Activated effector memory CD4-positive, alpha-beta T cell treated with anti-CD3 and anti-CD28 coated beads, Interleukin-2, amount 50 U/mL, for 16 hours (primary cell): ENCODE measurements around the gene HOXC13.
A peak's percentile ranks its signal among the peaks of the same experiment; 100 is the strongest.

ENCODE experiments used
- DNase-seq: peaks from one replicate; pipeline ENCODE4 v3.0.0-alpha.2; 2020

The HOXC13 gene

DNA sequence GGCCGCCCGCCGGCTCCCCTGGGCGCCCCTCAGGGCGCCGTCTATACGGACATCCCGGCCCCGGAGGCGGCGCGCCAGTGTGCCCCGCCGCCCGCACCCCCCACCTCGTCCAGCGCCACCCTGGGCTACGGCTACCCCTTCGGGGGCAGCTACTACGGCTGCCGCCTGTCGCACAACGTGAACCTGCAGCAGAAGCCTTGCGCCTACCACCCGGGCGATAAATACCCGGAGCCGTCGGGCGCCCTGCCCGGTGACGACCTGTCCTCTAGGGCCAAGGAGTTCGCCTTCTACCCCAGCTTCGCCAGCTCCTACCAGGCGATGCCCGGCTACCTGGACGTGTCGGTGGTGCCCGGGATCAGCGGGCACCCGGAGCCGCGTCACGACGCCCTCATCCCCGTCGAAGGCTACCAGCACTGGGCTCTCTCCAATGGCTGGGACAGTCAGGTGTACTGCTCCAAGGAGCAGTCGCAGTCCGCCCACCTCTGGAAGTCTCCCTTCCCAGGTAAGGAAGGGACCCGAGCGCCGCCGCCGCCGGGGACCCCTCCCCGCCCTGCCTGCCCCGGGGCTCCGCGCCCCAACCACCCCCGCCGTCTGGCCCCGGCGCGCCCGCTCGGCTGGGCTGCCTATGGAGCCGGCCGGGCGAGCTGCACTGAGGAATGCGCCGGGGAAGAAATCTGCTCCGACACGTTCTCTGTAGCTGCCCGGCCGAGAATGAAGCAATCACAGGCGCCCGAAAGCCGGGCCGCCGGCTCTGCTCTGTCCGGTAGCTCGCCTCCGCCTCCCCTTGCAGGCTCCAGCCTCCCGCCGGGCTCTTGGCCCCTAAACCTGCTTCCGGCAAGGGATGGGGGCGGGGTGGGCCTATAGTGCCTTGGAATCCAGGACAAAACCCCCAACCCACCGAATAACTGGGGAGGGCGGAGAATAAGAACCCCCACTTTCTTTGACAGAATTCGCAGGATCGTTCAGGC is 794 bp downstream of the HOXC13 start:
- DNase-seq, result no peak

GRCh38 chr12:53940443-53941014 is 1.9 kb downstream of the HOXC13 start:
- no peak for DNase-seq

GRCh38 chr12:53941187-53941586 is 2.6 kb downstream of the HOXC13 start:
- no peak for DNase-seq

DNA sequence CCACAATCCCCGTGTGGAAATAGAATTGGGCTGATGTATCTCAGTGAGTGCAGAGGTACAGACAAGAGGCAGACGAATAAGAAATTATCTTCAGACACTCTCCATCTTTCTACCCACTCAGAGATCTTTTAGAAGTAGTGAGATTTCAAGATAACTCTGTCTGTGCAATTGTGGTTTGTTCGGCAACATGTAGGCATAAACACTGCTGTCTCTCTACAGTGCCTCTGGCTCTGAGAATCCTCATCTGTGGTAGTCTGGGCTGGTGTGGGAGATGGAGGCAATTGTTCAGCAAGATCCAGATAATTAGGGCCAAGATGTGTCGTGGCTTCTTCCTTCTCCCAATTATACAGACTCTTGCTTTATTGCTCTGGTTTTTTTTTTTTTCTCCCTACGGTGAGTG is 3.1 kb downstream of the HOXC13 start:
- DNase-seq, result no peak

DNA sequence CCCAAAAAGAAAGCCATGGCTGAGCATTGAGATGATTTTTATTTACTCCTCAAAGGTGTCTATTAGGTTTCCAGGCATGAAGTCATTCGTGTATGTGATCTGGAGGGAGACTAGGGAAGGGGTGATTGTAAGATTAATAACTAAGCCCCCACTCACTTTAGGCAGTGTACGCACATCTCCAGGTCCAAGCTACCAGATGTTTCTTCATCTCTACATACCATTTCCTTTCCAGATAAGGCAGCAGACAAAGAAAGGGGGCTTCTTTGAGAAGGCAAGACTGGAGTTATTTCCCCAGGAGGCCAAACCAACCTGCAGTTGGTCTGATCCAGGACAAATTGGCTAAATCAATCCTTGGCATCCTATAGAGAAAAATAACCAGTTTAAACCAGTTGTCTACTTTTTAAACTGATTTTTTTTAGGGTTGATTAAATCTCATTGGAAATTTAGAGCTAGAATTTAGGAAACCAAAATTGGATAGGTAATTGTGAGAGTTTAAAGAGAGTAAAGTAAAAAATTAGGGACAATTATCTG is 3.9 kb downstream of the HOXC13 start:
- no peak for DNase-seq

DNA sequence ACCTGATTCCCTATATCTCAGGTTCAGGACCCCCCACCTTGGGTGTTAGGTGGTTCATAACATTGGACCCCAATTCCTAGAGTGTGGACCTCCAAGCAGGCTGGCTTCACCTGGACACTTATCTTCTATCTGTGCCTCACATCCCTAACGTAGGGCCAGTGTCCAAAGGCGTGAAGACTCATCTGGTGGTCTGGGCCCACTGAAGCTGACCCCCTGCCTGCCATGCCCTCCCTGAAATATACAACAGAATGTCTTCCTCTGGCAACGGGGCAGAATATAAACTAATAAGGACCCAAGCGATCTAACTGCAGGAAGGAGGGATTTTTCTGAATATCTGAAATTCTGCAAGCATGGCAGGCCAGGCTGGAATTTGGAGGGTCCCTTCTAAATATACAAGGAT is 5.6 kb downstream of the HOXC13 start:
- DNase-seq, result no peak

- DNase-seq, result no peak
Observed at GRCh38 chr12:53944907-53945847, 6.5 kb downstream of the HOXC13 start.

GRCh38 chr12:53947743-53948142 is 9.1 kb downstream of the HOXC13 start:
- DNase-seq, result no peak

GRCh38 chr12:53948650-53949593 is 10.3 kb downstream of the HOXC13 start:
- DNase-seq, result no peak

- no peak for DNase-seq
Observed at GRCh38 chr12:53949631-53950436, 11.2 kb downstream of the HOXC13 start.

- DNase-seq, result no peak
Observed at GRCh38 chr12:53950437-53950773, 11.8 kb downstream of the HOXC13 start.

DNA sequence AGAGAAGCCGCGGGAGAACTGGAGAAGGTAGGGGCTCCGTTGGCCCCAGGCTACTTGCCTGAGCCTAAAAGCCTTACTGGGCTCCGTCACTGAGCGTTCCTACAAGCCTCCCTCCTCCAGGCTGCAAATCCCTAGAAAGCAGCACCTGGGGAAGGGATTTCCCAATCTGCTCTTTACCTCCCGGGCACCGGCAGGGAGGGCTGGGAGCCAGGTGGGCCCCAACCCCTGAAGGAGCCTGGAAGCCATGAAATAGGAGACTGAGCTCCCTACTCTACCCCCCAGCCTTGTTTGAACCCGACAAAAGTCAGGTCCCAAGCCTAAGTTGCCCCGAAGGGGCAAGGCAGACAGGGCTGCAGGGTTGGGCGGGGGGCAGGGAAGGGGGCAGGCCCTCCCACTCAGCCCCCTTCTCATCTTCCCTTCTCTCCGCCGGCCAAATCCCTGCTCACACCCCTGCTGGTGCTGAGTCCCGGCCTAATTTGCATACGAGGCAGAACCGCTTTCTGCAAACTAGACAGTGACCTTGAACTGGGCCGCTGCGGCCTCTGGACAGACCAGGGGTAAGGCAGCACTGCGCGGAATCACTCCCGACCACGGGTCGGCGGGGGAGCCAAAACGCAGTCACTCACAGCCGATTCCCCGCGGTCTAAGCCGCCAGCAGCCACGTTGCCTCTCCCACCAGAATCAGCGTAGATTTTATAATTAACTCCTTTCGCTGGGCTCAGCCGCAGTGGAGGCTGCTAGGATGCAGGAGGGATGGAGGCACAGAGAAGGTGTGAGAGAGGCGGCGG is 12.4 kb downstream of the HOXC13 start:
- no peak for DNase-seq

DNA sequence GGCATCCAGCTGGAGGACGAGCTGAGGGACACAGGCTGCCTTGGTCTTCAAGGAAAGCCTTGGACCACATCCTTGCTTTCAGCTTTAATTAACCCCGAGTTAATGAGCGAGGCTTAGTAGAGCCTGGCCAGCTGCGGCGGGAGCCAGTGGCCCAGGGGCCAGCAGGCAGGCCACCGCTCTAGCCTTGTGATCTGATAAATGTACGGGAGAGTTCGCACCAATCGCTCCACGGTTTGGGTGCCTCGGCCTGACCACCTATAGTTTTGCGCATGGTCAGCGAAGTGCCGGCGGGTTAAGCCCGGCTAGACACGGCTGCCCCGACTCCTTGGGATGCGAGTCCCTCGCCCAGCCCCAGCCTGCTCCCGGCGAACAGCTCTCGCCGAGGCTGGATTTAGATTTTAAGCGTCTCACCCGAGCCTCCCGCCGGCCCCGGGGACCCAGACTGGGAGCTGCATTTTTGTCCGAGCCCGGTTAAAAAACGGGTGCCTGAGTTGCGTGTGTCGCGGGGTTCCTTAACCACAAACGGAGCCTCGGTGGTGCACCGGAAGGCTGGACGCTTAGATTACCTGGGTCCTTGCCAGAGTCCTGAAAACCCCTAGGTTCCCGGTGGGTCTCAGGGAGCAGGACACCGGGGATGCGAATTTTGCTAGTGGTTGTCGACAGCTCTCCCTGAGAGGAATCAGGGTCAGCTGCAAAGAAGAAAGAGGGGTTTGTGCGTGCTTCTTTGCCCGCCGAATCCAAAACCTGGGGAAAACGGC is 13.1 kb downstream of the HOXC13 start:
- DNase-seq, result no peak

GRCh38 chr12:53952335-53952694 is 13.7 kb downstream of the HOXC13 start:
- DNase-seq, result peak; percentile 49

GRCh38 chr12:53952871-53953734 is 14.5 kb downstream of the HOXC13 start:
- DNase-seq, result no peak

DNA sequence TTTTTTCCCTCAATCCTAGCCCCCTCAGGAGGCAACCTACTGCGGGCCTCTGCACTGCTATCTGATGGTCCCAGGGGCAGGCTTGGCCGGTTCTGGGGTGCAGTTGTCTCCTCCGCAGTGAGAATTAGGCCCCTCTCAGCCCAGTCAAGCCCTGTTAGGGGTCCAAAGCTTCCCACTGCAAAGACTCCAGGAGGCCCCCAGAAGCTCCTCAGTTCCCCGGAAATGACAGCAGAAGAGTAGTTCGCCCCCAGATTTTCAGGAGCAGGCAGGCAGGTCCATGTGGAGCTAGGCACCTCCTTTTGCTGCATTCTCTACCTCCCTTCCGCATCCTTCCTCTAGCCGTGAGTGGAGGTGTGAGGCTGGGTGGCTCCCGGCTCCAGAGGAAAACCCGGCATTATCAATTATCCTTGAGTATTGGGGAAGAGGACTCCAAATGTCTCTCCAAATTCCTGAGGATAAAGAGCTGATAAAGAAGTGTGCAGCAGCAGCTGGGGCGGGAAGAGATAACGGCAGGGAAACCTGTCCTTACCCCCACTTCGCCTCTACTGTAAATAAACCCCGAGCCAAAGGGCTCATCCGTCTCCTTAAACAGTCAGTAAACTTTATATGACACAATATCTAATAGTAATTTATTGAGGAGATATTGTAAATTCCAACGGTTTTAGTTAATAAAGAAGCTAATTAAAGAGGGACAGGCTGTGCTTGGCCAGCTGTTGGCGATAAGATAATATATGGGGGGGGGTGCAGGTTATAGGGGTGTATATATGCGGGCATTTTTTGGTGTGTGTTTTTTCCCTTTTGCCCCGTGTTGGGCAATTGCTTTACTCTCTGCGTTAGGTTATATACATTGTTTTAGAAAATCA is 15.4 kb downstream of the HOXC13 start:
- DNase-seq, result peak; percentile 56

GRCh38 chr12:53954694-53955035 is 16.0 kb downstream of the HOXC13 start, which contains the start of gene HOXC12:
Gene HOXC12, plus strand, starts transcription at chr12:53954903. Its CDS starts 27 bp downstream, at chr12:53954930.
- no peak for DNase-seq
